ENCODE measurements around the gene JAKMIP2. TPM values are rescaled to one million over a fixed set of nuclear protein-coding genes. Genes with fewer than 3 reads are reported as not detected.

JAKMIP2 gene
- total RNA-seq, 1 experiment from 2014 or later: not detected

- Histone ChIP-seq H3K27me3 (peaks cover 14% of the 10 kb centered on the region), H3K4me3 (no peak overlapping the region), H3K9me3 (no peaks in the 10 kb centered on the region), H3K36me3 (no peaks in the 10 kb centered on the region)
- DNase-seq: no peak
Observed at GRCh38 chr5:147759441-147759840, 23.1 kb downstream of the JAKMIP2 start.

- Histone ChIP-seq H3K4me3 (no peak overlapping the region), H3K9me3 (no peaks in the 10 kb centered on the region), H3K36me3 (no peaks in the 10 kb centered on the region), H3K27me3 (peaks cover 8% of the 10 kb centered on the region)
- DNase-seq: no peak
Observed at GRCh38 chr5:147756566-147756965, 26.0 kb downstream of the JAKMIP2 start.

DNA sequence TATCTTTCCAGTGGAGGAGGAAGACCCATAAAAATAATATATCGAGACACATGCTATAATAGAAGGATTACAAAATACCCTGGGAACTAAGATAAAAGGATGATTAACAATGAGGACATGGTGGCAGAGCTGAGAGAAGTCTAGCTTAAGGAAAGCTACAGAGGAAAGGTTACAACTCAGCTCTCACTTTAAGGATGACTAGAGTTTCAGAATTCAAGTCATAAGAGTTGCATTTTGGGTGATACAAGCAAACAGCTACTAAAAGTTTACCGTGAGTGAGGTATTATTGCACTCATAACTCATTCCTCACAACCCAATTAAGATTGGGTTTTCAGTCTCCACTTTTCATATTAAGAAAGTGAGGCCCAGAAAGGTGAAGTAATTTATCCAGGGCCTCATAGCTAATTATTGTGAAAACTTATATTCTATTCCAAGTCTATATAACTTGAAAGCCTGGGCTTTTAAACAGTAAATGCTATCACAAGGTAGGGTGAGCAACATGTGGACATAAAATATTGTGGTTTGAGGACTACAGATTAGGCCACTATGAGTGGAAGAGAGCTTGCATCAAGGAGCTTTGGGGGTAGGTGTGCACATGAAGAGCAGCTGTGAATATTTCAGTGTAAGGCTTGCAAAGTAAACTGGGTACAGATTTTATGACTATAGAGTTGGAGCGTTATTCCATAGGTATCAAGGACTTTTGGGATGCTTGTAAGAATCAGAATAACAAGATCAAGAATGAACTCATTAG, 28.0 kb downstream of the JAKMIP2 start:
- Histone ChIP-seq H3K36me3 (no peaks in the 10 kb centered on the region), H3K9me3 (no peaks in the 10 kb centered on the region), H3K4me3 (no peak overlapping the region), H3K27me3 (peaks cover 5% of the 10 kb centered on the region)
- no peak for DNase-seq

- no peak overlapping the region for H3K4me3 ChIP-seq
- no peaks in the 10 kb centered on the region for H3K36me3 ChIP-seq
- no peaks in the 10 kb centered on the region for H3K9me3 ChIP-seq
- H3K27me3 ChIP-seq: peaks cover 2% of the 10 kb centered on the region
- no peak for DNase-seq
Observed at GRCh38 chr5:147753765-147754164, 28.8 kb downstream of the JAKMIP2 start.

GRCh38 chr5:147752666-147753290, 29.8 kb downstream of the JAKMIP2 start:
- Histone ChIP-seq H3K4me3 (no peak overlapping the region), H3K9me3 (no peaks in the 10 kb centered on the region), H3K36me3 (no peaks in the 10 kb centered on the region), H3K27me3 (peaks cover 2% of the 10 kb centered on the region; the same call in 1 of the 2 replicates)
- no peak for DNase-seq

GRCh38 chr5:147752033-147752432, 30.5 kb downstream of the JAKMIP2 start:
- no peak for DNase-seq
- H3K36me3 ChIP-seq: no peaks in the 10 kb centered on the region
- H3K9me3 ChIP-seq: no peaks in the 10 kb centered on the region
- peaks cover 2% of the 10 kb centered on the region; the same call in 1 of the 2 replicates for H3K27me3 ChIP-seq
- H3K4me3 ChIP-seq: no peak overlapping the region

GRCh38 chr5:147751156-147751830, 31.2 kb downstream of the JAKMIP2 start:
- Histone ChIP-seq H3K36me3 (no peaks in the 10 kb centered on the region), H3K27me3 (peaks cover 2% of the 10 kb centered on the region; the same call in 1 of the 2 replicates), H3K9me3 (no peaks in the 10 kb centered on the region), H3K4me3 (no peak overlapping the region)
- DNase-seq: no peak

GRCh38 chr5:147750065-147750464, 32.5 kb downstream of the JAKMIP2 start:
- H3K36me3 ChIP-seq: no peaks in the 10 kb centered on the region
- no peak for DNase-seq
- no peaks in the 10 kb centered on the region for H3K9me3 ChIP-seq

DNA sequence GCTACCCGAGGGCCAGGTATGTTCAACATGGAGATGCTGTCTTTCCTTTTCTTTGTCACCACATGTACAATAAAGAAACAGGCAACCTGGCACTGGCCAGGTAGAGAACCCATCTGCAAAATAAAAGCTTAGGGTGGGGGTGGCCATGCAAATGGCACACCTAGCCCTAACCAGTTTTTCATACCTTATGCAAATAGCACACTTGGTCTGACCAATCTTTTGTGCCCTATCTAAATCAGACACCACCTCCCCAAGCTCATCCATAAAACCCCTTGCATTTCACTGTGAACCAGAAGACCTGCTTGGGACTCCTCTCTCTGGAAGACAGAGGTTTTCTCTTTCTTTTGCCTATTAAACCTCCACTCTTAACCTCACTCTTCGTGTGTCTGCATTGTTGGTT, 33.9 kb downstream of the JAKMIP2 start:
- Histone ChIP-seq H3K27me3 (no peaks in the 10 kb centered on the region; the same call in 1 of the 2 replicates), H3K9me3 (no peaks in the 10 kb centered on the region), H3K36me3 (no peaks in the 10 kb centered on the region), H3K4me3 (no peak overlapping the region)
- no peak for DNase-seq

More at GRCh38 chr5:147750065-147750464, 32.5 kb downstream of the JAKMIP2 start:
- Histone ChIP-seq H3K4me3 (no peak overlapping the region), H3K27me3 (peaks cover 2% of the 10 kb centered on the region; the same call in 1 of the 2 replicates)

GRCh38 chr5:147746986-147747385, 35.5 kb downstream of the JAKMIP2 start:
- H3K36me3 ChIP-seq: no peaks in the 10 kb centered on the region
- H3K9me3 ChIP-seq: no peaks in the 10 kb centered on the region
- peak; percentile 8 for DNase-seq

GRCh38 chr5:147743678-147744374, 38.7 kb downstream of the JAKMIP2 start:
- no peak for DNase-seq
- H3K4me3 ChIP-seq: no peak overlapping the region
- H3K27me3 ChIP-seq: peaks cover under 1% of the 10 kb centered on the region; the same call in 1 of the 2 replicates
- H3K9me3 ChIP-seq: no peaks in the 10 kb centered on the region
- H3K36me3 ChIP-seq: no peaks in the 10 kb centered on the region

More at GRCh38 chr5:147746986-147747385, 35.5 kb downstream of the JAKMIP2 start:
- H3K4me3 ChIP-seq: no peak overlapping the region
- H3K27me3 ChIP-seq: no peaks in the 10 kb centered on the region; the same call in 1 of the 2 replicates

GRCh38 chr5:147743012-147743411, 39.5 kb downstream of the JAKMIP2 start:
- DNase-seq: no peak
- no peaks in the 10 kb centered on the region for H3K9me3 ChIP-seq
- peaks cover 6% of the 10 kb centered on the region; the same call in 1 of the 2 replicates for H3K27me3 ChIP-seq
- H3K4me3 ChIP-seq: no peak overlapping the region
- no peaks in the 10 kb centered on the region for H3K36me3 ChIP-seq

GRCh38 chr5:147742151-147742550, 40.4 kb downstream of the JAKMIP2 start:
- Histone ChIP-seq H3K27me3 (peaks cover 12% of the 10 kb centered on the region), H3K4me3 (no peak overlapping the region), H3K9me3 (no peaks in the 10 kb centered on the region), H3K36me3 (no peaks in the 10 kb centered on the region)
- DNase-seq: no peak

GRCh38 chr5:147740864-147741263, 41.7 kb downstream of the JAKMIP2 start:
- H3K27me3 ChIP-seq: peaks cover 13% of the 10 kb centered on the region
- no peak overlapping the region for H3K4me3 ChIP-seq
- DNase-seq: no peak
- H3K9me3 ChIP-seq: no peaks in the 10 kb centered on the region
- H3K36me3 ChIP-seq: no peaks in the 10 kb centered on the region

DNA sequence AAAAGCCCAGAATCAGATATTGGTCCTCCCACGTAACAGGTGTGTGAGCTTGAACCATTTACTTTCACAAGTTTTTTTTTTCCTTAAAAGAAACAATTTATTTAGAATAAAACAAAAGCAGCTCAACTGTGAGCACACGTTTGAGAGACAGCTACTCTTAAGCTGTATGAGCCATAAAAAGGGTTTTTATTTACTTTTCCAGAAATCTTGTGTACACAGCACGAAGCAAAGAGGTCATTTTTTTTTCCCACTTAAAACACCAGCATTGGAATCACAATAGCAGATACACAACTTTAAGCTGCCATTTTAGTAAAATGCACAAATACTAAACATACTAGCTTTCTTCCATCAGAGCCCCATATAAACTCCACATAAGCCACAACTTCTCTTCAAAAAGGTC, 44.6 kb downstream of the JAKMIP2 start:
- Histone ChIP-seq H3K9me3 (no peaks in the 10 kb centered on the region), H3K36me3 (no peaks in the 10 kb centered on the region), H3K27me3 (peaks cover 13% of the 10 kb centered on the region), H3K4me3 (no peak overlapping the region)
- no peak for DNase-seq

DNA sequence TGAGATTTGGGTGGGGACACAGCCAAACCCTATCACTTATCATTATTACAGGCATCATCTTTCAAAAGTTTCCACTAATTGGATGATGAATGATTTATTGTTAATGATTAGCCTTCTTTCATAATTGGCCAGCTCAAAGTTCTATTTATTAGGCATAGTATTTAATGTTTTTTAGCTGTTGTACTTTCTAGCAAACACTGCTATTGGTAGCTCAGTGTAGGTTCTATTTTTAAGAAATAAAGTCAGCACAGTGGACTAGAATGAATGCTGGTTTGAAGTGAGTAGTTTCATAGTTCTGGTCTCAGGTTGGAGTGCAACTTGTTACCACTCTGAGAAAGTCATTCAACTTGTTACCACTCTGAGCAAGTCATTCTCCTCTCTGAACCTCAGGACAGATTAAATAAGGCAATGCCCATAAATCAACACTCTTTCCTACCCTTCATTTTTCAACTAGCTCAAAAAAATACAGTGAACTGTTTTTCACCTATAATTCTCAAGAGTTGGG, 46.9 kb downstream of the JAKMIP2 start:
- Histone ChIP-seq H3K4me3 (no peak overlapping the region), H3K27me3 (peaks cover 14% of the 10 kb centered on the region), H3K9me3 (no peaks in the 10 kb centered on the region), H3K36me3 (no peaks in the 10 kb centered on the region)
- no peak for DNase-seq
